ENCODE results near the gene SLC19A2.

GRCh38 chr1:169527451-169528214 is 41.9 kb upstream of the SLC19A2 start:
- no peak for TF ChIP-seq EZH2 (IDR thresholded peaks at IDR 0.05; ENCODE audit: insufficient read depth, low read length)
- TF ChIP-seq CTCF (IDR thresholded peaks at IDR 0.05; ENCODE audit: insufficient read depth, low read depth, low read length) = no peak

Data from astrocyte (in vitro differentiated cells and primary cell).